CD4-positive, alpha-beta T cell treated with Interferon alpha-2 for 1 hour (primary cell): ENCODE measurements around the gene BCOR.

Experiments
- DNase-seq, 2 donors: peaks; one replicate each; pipeline ENCODE4 v3.0.0-alpha.2; 2020 to 2022

Gene BCOR

DNA sequence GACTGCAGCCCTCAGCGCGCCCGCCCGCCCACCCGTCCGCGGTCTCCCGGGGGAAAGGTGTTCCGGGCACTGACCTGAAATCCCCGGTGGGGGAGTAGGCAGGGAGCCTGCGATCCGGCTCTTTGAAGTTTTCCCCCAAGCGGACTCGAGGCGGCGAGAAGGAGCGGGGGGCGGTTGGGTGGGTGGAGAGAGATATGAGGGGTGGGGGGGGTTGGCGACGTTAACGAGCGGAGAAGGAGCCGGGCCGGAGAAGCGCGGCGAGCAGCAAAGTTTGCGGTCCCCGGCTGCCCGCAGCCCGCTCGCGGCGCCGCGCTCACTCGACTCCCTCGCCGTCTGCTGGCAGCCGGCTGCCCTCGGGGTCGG is 636 bp downstream of the BCOR start:
- peak in 1 of 2 donors; percentile 53 for DNase-seq

DNA sequence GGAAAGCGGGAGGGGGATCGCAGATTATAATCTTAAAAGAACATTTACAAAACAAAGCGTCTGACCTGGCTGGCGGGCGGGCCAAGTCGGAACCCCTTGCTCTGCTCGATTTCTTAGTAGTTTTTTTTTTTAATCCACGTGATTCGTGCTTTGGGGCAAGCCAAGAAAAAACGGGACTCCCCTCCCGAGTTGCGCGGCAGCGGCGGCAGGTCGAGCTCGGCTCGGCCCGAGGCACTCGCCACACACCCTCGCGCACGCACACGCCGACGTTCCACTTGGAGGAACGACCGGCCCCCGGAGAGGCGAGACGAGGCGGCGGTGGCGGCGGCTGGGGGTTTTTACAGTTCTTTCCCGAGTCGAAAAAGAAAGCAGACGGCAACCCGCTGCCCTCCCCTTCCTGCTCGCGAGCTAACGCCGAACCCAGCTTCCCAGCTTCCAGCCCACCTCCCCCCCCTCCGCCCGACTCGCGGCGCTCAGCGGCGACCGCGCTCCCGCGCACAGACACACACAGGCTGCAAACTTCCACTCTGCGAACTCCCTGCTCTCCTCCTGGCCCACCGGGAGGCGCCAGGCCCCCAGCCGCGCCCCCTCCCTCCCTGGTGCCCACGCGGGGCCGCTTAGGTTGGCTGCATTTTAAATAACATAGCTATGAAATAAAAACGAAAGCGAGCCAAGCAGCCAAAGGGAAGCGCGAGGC is 1.2 kb downstream of the BCOR start:
- peak; percentile 65 to 76 for DNase-seq

DNA sequence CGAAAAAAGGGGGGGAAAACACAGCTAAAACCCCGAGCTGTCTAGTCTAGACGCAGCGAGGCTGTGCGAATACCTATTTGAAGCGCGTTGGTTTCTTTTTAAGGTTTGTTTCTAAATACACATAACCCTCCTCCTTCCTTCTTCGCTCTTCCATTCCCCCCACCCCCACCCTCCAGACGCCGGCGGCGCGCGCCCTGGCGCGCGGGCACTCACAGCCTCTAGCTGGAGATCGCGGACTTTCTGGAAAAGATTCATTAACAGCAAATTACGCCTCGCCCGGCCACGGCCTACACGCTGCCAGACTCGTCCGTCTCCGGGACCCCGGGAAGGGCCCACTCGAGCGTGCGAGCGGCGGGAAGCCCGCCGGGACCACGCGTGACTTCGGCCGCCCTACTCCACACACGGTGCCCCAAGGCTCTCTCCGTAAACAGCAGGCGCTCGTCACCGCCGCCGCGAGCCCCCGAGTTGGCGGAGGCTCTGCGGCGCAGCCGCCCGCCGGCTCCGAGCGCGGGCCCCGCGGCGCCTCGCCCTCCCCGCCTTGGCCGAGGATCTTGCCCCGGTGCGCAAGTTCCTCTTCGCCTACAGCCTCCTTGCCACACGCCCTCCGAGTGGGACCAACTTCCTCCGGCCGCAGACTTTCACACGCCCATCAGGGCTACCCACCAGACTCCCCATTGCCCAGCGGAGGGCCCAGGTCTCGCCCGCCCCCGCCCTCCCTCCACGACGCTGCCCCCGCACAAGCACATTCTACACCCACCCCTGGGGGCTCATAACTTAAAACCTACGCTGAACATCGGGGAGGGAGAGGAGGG is 2.0 kb downstream of the BCOR start:
- peak; percentile 32 to 49 for DNase-seq

DNA sequence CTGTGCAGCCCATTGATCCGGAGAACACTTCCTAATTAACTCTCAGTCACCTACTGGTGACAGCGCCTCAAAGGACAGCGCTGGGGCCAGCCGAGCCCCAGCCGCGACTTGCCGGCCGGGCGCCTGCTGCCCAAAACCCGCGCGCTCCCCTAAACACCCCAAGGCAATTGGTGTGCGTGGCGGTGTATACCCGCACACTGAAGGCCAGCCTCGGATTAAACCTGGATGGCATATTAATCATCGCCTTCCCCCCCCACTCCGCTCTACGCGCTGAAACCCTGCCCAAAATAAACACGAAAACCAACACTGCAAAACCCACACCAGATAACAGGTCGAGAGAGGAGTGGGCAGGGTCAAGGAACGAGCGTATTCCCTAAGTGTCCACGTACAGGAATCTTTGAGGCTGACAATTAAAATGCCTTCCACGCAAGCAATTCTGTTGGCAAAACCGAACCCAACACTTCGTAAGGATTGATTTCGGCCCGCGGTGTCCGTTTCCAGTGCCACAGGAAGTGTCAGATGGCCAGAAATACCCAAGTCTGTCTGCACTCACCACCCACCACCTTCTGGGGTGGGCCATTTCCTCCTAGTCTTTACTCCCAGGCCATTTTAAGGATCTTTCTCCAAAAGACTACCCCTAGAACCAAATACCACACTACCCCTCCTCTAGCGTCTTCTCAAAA is 2.7 kb downstream of the BCOR start:
- DNase-seq, result no peak

DNA sequence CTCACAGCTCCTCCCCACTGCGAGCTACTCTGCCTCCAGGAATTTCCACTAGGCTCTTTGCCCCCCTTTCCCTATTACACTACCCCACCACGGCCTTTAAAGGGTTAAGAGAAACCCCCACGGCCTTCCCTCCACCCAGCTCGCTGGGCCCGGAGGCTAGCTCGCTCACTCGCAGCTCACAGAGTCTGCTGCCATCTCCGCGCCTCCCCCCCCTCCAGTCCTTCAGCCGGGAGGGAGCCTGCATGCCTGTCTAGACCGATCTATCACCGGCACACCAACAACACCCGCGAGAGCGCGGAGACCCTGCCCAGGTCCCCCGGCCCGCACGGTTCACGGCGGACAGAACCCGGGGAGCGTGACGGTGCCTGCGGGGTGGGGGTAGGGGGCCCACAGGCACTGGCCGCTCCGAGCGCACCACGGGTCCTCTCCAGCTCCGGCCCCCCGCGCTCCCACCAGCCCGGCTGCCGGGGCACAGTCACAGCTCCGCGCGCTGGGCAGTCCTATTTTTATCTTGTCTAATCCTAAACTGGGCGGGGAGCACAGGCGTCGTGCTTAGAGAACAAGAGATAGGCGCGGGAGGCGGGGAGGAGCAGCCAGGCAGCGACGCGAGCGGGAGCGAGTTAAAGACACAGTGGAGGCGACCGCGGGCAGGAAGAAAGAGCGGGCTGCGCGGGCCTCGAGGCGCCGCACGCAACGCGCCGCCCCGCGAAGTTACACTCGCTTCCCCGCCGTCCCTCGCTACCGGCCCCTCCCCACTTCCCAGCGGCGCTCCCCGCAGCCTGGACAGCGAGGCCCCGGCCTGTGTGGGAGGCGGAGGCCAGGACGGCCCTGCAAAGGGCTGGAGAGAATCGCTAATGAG is 3.5 kb downstream of the BCOR start:
- peak in 1 of 2 donors; percentile 33 for DNase-seq

DNA sequence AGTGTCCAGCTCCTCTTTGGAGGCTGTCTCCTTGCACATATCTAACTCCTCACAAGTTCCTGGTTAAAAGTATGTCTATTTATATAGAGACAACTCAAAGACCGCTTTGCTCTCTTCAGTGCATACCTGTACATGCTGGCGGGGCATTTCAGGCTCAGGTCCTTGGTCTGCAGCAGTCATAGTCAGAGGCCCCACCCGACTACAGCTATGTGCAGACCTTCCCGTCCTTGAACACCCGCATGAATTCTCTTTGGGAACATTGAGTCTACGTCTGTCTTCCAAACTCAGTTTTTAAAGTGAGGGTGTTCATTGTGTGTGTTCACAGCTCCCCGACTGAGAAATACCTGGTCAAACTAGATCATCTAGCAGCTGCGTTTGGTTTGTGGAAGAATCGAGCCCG is 4.2 kb downstream of the BCOR start:
- DNase-seq, result no peak

DNA sequence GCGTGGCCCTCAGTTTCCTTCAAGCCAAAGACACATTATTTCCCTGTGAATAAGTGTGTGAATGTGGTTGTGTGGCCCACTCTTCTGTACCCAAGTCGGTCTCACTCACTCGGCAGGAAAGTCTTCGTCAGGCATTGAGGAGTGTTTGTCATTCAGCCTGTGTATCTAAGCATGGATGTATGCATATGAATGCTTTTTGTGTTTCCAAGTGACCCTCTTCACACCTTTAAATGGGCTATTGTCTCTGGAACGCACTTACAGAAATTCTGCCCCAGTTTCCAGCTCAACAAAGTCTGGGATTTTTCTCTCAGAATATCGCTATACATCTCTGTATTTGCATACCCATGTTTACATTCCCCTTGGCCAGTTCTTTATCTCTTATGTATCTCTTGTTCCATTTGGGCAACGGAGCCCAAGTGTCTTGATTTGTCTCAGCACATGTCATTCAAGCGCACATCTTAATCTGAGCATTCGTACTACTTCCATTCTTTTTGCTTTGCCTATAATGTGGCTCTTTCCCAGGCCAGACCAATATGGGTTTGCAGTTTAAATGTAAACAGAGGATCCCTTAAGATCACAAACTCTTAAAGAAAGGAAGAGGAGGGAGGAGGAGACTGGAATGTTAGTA is 4.8 kb downstream of the BCOR start:
- DNase-seq, result no peak

DNA sequence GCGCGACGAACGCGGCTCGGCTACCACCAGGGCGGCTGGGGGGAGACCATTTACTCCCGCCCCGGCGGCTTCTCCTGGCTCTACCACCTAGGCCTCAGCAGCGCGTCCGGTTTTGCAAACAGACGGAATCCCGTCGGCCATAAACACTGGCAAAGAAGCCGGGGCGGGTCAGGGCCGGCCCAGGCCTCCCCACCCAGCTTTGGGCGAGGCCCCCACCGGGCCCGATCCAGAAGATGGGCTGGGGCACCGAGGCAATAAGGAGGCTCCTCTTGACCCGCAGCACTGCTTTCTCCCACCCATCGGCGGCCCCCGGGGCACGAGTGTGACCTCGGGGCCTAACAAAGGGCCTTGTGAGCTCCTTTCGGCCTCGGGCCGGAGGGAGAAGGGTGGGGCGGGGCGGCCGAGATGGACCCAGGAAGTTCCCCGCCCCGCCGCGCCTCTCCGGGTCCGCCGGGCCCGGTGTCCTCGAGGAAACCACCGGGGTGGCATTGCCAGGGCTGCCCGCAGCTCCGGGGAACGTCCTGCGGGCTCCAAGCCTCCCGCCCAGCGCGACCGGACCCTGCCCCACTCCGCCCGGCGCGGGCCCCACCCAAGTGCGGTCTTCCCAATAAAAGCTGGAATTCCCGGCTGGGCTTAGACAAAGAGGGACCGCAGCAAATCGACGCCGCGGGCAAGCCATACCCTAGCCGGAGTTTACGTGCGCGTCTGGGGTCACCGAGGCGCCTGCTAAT is 5.9 kb downstream of the BCOR start:
- DNase-seq, result no peak

DNA sequence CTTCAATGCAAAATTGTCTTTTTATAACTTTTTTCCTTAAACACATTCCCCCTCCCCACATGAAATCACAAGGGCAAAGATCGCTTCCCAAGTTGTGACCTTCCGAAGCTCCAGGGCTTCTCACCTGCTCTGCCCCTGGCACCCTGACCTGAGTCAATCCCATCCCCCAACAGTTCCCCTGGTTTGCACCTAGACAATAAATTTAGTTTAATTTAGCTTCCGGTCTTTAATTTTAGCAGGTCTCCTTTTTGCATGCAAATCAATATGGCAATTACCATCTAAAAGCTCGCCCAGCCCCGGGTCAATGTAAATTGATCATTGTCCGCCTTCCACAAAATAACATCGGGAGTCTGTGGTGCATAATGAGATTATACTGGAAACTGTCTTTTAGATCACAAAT is 6.8 kb downstream of the BCOR start:
- no peak for DNase-seq

DNA sequence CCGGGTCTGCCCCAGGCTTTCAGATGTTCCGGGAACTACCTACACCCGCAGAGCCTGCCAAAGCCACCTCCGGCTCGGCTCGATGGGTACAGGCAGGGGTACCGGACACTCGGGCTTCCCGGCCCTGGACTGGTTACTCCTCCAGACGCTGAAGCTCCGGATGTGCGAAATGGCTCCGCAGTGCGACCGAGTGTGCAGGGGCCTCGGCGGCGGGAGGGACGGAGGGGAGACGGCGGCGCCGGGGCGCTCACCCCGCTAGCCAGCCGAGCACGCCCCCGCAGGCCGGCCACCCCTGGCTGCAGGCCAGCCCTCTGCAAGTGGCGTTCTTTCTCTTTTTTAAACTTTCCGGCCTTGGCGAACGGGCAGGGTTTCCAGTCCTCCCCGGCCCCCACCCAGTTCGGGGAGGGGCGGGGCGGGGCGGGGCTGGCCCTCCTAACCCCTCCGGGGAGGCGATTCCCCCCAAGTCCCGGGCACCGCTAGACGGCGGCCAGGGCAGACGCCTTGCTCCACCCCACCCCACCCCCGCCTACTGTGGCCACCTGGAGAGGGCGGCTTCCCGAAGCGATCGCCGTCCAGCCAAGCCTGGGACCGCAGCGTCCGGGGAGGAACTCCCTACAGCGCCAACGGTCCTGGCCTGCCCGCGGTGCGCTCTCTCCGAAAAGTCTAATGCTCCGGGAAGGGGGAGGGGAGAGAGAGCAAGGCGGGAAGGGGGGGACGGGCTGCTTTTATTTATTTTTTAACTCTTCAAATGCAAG is 7.5 kb downstream of the BCOR start:
- DNase-seq, result no peak

DNA sequence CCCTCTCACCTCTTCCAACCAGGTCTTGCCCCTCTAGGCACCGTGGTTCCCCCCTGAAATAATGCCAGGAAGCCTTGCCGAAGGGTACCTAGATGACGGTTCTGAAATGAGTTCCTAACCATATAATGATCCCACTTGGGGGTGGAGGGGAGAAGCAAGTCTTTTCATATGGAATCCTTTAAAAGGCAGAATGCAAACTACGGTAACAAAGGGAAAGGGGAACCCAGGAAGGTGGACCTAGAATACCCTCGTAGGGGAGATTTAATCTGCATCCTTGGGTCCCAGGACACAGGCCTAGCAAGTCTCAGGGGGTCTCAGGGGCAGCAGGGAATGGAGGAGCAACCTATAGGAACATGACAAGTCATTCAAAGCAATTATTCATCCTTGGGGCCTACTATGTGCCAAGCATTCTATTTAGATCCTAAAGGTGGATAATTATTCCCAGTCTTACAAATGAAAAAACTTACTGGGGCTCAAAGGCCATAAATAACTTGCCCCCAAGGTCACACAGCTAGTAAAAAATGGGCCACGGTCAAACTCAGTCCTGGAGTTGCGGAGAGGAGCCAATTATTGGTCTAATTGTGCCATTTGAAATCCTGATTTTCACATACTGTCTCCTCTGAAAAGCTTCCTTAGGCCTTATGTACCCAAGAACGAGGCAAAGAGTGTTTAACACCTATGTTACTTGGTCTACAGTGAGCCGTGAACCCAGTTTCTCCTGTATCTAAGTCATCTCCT is 8.8 kb downstream of the BCOR start:
- no peak for DNase-seq

DNA sequence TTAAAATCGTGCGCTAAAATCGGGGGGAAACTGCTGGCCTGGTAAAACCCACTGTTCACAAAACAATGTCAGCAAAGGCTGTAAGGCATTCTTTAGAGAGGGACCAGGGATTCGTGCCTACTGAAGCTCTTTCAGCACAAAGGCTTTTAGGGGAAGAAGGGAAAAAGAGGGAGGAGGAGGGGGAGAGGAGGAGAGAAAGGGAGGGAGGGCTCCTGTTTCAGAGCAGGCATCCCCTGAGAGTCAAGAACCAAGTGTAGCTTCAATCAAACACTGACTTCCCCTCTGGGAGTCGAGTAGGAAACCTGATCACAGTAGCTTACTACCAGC is 9.5 kb downstream of the BCOR start:
- DNase-seq, result no peak

DNA sequence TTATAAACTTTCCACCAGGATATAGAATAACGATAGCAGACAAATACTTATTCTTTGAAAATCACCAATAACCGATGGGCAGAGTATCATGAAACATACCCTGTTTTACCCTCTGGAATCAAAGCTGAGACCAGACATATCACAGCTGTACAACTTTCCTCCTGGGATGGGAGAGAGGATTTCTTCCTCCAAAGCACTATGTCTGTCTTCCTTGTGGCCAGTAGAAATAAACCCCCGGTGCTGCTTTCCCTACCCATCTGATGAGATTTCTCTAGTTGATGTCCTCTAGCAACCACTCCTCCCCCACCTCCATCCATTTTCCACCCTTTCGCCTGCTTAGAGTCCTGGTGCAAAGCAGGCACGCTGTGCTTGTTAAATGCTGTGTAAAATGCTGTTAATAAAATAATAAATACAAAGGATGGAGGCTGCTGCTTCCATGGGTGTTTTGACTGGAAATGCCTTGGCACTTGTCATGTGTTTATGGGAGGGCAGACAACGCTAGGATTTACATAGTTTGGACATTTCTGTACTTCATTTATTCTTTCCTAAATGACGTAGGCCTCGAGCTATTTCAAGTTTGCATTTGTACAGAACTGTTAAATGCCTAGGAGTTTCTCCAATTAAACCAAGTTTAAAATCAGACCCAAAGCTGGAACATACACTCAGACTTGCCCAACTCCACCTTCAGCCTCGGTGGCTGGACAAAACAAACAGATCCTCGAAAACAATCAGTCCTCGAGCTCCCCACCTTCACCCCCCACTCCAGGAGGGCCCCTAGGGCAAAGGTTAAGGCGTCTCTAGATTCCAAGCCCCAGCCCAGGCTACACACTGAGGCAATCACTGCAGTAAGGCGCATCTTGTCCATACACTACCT is 10.1 kb downstream of the BCOR start:
- DNase-seq, result no peak

DNA sequence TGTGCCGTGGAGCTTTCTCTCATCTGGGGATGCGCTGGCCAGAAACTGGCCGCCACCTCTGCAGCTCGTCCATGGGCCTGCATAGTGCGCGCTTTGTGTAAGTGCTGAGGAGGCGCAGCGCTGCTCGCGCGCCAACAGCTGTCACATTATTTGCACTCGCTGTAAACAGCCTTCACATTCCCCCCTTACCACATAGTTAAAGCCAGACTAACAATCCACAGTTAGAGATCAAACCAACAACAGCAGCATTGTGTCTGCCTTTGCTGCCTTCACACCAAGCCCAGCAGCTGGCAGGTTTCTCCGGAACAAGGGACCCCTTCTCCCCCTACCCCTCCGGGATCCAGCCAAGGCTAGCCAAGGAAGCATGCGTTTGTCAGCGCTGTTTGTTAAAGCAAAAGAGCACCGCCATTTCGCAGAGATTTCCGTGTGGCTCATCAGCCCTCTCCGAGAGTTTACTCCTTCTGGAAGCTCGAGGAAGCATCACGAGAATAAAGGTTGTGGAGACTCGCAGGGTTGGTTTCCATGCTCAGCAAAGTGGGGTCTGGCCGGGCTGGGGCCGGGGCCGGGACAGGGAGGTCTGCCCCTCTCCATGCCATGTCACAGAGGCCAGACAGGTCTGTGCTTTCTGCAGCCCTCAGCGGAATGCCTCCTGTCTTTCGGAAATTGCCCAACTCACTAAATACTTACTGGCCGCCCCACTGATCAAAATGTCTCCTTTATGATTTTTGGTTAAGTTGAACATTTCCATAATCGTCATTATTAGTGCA is 11.0 kb downstream of the BCOR start:
- DNase-seq, result no peak

DNA sequence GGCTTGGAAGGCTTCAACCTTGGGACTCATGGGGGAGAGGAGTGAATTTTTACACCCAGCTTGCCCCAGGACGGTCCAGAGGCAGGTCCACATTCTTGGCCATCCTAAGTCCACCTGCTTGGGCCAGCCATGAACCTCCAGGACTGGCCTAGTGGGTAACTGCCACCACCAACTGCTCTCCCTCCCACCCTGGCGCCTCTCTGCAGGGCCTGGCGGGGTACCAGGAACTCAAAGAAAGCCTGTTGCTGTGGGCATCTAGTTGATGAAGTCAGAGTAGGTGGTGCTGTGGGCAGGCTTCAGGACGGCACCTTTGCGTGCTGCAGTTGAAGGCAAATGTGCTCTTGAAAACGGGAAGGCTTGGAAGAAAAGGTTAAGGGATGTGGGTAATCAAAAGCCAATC is 12.0 kb downstream of the BCOR start:
- DNase-seq, result no peak

DNA sequence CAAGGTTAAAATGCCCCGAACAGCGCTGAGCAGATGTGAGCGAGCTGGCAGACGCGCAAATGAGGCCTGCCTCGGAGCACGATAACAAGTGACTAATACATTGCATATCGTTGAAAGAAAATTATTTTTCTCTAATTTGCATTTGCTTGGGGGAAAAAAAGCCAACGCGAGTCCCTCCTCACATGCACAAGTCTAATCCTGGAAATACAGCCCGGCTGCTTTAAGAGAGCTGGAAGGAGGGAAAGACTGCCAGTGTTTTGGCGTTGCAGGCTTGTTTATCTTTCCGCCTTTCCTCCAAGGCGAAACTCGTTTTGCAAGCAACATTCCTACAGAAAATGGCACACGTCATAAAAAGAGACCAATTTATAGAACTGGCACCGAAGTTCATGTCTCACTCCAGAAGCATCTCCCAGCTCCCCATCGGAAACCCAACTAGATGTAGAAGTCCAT is 12.6 kb downstream of the BCOR start:
- DNase-seq, result no peak

DNA sequence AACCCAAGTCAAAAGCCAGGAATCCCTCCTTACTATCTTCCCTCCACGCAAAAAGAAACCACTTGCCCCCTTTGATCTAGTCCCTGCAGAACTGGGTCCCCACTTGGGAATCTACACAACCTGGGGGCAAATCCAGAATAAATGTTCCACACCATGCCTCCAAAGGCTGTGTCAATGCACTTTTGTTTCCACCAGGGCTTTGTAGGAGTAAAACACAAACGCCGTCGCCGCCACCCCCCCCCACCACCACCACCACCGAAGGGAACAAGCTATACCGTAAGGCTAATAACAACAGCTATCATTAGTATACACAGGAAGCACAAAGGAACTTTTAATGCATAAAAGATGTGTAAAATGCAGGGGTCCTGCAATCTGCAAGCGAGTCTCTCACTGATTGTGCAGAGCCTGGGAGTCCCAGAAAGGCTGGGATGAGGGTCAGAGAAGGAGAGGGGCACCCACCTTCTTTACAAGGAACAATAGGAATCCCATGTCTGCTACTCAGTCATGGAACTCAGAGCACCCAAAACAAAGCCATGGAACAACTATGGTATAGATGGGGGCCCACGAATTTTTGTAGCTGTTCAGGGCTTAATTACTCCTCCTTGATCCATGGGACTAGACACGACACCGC is 13.2 kb downstream of the BCOR start:
- no peak for DNase-seq

DNA sequence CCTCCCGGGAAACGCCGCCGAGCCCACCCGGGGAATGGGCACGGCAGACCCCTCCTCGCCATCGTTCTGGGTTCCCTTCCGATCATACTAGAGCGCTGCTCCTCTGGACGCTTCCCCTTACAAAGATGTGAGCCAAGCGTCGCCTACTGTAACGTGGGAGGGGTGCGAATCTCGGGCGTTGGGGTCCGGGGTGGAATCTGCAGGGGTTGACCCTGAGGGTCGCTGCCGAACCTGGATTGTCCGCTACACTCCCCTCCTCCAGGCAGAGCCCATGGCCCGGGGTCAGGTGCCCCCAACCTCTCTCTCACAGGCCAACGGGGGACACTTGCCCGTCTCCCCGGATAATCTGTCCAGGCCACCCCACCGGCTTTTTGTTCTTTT is 13.8 kb downstream of the BCOR start:
- no peak for DNase-seq
